A204.1 (cell line): Measurements from ENCODE around the gene FZD8.

Experiments used
- FAIRE-seq: peaks from 2 replicates; lab custom pipeline; 2012; peaks lifted over from hg19 to GRCh38; lab: Jason Lieb, UNC

Gene FZD8

DNA sequence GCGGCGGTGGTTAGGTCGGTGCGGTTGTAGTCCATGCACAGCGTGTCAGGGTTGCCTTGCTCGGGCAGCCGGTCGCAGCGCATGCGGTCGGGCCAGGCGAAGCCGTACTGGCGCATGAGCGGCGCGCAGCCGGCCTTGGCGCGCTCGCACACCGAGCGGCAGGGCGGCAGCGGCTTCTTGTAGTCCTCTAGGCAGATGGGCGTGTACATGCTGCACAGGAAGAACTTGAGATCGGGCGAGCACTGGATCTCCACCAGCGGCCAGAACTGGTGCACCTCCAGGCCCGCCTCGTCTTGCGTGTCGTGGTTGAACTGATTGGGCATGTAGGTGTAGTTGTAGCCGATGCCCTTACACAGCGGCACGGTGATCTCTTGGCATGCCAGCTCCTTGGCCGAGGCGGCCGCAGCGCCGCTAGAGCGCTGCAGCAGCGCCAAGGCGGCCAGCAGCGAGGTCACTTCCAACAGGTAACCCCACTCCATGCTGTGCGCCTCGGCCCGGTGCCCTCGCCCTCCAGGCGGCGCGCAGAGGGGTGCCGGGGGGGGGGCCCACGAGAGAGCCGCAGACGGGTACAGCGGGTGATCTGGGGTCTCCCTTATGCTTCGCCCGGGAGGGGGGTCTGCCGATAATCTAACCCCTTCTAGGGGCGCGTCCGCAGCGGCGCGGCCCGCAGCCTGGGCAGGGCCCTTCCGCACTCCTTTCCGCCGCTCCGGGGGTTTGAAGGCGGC, 983 bp downstream of the FZD8 start:
- no peak for FAIRE-seq

DNA sequence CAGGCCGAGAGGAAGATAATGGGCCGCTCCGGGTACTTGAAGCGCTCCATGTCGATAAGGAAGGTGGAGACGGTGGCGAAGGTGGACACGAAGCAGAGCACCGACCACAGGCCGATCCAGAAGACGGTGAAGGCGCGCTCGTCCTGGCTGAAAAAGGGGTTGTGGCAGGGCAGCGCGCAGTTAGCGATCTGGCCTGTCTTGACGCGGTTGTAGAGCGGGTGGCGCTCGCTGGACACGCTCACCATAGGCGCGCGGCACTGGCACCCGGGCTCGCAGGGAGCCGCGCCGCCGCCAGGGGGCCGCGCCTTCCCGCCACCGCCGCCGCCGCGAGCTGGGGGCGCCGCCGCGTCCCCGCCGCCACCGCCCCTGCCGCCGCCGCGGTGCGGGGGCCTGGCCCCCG, 1.6 kb downstream of the FZD8 start:
- no peak for FAIRE-seq

DNA sequence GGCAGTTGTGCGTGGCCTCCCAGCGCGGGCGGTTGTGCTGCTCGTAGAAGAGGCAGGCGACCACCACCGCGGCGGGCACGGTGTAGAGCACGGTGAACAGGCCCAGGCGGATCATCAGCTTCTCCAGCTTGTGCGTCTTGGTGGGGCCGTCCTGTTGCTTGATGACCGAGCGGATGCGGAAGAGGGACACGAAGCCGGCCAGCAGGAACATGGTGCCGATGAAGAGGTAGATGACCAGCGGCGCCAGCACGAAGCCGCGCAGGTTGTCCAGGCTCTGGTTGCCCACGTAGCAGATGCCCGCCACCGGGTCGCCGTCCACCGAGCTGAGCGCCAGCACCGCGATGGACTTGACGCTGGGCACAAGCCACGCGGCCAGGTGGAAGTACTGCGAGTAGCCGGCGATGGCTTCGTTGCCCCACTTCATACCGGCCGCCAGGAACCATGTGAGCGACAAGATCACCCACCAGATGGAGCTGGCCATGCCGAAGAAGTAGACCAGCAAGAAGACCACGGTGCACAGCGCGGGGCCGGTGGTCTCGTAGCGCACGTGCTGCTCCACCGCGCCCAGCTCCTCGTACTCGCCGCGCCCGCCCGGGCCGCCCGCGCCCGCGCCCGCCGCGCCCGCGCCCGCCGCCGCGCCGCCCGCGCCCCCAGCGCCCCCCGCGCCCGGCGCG, 2.2 kb downstream of the FZD8 start:
- no peak for FAIRE-seq

DNA sequence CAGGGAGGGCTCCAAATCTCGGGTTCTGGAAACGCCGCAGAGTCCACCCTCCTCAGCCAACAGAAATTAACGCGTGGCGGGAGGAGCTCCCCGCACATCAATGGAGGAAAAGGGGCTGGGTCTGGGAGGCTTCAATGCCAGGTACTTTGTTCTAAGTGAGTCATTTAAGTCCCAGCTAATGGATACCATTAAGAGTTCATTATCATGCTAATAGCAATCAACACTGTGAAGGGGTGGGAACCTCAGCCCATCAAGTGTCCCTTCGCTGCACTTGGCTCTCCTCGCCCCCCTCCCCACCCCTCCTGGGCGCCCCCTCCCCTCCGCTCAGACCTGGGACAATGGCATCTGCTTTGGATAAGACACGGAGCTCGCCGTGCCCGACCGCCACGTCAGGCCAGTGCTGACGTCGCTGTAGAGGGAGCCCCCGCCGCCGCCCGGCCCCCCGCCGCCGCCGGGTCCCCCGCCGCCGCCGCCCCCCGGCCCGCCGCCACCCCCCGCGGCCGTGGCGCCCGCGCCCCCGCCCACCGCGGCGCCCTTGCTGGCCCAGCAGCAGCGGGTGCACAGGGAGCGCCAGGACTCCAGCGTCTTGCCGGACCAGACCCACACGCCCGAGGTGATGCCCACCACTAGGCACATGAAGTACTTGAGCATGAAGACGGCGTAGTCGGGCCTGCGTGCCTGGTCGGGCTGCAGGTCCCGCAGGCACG, 2.9 kb downstream of the FZD8 start:
- FAIRE-seq, result no peak

DNA sequence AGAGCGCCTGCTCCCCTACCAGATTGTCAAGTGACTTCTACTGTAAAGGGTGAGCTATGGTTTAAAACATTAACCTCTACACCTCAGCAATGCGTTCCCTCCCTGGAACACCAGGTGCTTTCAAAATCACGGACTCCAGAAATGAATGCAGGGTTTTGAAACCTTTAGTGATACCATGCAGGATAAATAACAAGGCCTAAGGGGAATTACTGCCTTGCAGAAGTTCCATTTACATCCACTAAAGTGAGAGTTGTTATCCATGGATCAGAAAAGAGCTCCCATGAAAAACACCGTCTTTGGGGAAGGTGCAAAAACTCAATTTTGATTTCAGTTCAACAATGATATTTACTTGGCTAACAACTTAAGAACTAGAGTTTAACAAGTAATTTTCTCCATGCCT, 4.0 kb downstream of the FZD8 start:
- FAIRE-seq, result no peak

DNA sequence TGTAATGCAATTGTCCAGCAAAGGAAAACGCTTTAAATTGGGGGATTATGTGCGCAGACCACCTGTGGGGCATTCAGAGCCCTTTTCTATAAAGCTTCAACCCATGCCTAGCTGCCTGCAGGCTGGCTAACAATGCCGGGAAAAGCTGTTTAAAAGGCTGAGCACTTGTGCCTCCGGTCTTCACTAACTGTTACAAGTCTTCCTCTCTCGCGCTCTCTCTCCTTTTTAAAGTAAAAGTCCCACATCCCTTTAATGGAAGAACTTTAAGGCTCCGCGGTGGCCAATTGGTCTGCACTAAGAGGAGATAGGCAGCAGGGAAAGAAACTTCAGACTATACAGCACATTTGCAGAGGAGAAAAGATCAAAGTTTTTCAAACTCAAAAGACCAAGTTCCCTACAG, 4.6 kb downstream of the FZD8 start:
- no peak for FAIRE-seq

DNA sequence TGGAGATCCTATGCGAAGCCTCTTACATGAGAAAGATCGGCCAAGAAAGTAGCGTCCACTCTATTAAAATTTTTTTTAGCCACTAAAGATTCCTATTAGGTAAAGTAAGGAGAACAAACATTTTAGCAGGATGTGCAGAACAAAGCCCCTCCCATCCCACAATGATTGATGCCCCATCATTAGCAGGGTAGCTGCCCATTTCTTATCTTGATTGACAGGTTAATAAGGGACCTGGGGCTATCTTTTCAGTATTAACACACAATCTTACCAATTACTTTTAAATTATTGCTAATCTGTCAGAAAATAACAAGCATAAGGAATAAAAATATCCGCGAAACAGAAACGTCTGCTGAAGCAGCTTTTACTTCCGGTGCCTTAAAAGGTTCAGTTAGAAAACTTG, 5.1 kb downstream of the FZD8 start:
- no peak for FAIRE-seq

DNA sequence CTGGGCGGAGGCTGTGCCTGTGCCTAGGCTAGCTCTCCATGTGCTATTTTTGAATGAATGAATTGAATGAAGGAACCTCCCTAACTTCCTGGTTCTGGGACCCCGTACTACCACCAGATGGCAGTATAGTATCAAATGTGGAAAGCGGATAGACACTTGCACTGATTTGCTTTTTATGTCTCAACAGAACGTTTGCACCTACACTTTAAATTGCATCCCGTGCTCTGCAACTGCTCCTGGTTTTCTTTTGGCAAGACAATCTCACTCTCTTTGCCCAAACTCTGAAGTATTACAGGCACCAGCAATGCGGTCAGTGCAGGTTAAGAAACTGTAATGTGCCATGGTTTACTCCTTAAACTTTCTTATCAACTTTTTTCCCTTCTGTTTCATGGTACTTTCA, 6.5 kb downstream of the FZD8 start:
- no peak for FAIRE-seq

DNA sequence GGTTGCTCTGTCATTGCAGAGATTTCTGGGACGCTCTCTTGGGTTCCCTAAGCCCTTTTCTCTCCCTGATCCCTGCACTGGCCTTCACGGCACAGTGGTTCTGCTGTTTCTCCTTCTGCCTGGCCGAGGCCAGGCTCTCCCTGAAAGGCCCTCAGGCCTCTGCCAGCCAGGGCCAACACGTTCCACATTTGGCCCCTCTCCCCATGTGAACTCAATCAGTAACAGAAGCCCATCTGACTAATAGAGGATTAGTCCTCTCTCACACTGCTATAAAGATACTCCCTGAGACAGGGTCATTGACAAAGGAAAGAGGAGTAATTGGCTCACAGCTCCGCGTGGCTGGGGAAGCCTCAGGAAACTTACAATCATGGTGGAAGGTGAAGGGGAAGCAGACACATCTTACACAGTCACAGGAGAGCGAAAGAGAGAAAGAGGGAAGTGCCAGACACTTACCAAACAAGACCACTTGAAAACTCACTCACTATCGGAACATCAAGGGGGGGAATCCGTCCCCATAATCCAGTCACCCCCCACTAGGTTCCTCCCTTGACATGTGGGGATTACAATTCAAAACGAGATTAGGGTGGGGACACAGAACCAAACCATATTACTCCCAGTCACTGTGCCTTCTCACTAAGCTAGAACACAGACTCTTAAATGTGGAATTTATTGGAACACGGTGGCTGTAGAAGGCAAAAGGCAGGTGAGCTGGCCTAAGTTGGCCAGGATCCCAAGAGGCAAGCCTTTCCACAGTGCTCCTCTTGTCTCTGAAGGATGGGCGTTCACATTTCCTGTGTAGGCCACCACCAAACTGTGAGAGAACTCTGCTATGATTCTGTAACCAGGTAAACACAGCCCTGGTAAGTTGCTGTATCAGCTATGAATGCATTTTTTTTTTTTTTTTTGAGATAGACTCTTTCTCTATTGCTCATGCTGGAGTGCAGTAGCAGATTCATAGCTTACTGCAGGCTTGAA, 8.8 kb downstream of the FZD8 start:
- FAIRE-seq, result no peak

DNA sequence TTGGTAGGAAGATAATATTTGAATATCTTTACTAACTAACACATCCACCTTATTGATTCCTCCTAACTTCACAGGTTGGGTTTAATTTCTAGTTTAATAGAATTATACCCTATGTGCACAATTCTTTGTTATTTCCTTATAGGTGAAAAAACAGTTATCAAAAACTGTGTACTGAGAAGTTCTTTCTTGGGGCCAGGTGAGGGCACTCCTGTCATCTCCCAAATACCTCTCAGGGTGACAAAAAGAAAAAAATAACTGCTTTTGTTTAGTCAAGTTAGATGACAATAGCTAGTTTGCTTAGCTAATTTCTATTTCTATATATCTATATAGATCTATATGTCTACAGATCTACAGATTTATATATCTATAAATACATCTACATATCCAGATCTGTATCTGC, 10.1 kb downstream of the FZD8 start:
- no peak for FAIRE-seq

DNA sequence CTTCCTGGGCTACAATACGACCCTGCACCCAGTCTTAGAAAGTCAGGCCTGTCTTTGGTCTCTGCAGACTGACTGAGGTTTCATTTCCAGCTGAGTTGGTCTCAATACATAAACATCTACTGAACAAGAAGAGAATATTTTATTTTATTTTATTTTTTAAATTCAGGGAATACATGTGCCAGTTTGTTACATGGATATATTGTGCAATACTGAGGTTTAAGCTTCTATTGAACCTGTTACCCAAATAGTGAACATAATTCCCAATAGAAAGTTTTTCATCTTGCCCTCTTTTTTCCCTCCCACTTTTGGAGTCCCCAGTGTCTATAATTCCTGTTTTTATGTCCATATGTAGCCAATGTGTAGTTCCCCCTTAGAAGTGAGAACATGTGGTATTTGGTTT, 10.7 kb downstream of the FZD8 start:
- FAIRE-seq, result no peak

DNA sequence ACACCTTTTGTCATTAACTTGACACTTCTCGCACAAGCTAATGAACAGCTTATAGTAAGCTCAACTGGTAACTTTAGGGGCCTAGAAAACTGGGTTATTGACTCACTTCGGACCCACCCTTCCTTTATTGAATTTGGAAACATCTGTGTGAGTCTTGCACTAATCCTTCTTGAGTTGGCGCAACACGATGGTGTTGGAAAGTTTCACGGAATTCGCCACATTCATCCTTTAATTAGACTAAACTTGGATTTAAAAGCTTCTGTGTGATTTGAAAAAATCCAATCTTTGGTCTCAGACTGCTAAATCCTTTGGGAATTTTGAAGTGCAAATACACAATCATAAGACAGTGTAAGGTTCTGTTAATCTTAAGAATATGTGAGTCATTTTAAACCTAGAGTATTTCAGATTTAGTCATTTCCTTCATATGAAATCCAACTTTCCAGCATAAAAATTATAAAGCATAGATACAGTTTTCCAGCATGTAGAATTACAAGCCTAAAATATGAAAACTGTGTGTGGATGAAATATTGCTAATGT, 15.1 kb downstream of the FZD8 start:
- FAIRE-seq, result no peak

DNA sequence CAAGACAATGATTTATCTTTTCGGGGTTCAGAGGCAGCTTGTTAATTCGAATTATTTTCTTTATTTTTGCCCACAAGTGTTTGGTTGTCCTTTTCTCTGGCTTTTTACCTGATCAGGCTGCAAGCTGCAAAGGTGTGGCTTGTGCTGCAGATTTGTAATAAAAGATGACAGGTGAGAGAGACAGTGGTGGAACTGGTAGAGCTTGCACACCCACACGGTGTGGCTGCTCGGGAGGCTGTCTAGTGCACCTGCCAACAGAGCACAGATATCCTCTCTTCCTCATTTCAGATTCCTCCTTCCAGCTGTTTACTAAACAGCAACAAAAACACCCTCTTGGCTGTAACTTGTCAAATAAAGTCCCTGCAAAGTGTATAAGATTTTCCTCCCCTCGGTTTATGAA, 27.8 kb downstream of the FZD8 start:
- no peak for FAIRE-seq

DNA sequence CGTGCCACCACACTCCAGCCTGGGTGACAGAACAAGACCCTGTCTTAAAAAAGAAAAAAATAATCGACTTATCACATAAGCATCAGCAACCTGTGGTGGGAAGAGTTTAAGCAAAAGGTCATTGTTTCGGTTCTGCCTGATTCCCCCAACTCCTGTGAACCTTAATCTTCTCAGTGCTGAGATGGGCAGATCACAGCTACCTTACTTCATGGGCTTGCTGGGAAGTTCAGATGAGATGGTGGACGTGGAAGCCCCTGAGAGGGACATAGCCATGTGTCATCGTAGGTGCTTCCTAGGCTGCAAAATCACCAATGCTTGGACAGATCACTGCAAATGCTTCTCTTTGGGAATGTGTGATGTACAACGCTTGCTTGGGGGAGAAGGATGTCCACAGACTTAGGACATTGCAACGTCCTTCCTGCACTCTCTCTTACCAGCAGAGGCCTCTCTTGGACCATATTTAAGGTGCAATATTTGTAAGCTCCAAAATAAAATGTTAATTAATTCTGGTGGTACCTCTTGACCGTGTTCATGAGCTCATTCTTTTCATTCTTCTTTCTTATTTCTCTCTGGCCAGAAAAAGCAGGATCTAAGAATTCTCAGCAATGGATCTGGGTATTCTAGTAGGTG, 28.4 kb downstream of the FZD8 start:
- no peak for FAIRE-seq

DNA sequence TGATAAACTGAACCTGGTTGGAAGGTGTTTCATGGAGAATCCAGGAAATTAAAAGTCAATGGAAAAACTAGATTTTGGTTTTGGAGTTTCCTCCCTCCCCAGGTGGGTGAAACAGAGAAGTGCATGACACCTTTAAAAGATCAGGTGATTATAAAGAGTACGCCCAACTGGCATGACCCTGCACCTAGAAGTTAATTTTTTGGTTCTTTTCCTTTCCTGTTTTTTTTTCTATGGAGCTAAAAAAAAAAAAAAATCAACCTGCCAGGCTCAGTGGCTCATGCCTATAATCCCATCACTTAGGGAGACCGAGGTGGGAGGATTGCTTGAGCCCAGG, 29.0 kb downstream of the FZD8 start:
- no peak for FAIRE-seq

DNA sequence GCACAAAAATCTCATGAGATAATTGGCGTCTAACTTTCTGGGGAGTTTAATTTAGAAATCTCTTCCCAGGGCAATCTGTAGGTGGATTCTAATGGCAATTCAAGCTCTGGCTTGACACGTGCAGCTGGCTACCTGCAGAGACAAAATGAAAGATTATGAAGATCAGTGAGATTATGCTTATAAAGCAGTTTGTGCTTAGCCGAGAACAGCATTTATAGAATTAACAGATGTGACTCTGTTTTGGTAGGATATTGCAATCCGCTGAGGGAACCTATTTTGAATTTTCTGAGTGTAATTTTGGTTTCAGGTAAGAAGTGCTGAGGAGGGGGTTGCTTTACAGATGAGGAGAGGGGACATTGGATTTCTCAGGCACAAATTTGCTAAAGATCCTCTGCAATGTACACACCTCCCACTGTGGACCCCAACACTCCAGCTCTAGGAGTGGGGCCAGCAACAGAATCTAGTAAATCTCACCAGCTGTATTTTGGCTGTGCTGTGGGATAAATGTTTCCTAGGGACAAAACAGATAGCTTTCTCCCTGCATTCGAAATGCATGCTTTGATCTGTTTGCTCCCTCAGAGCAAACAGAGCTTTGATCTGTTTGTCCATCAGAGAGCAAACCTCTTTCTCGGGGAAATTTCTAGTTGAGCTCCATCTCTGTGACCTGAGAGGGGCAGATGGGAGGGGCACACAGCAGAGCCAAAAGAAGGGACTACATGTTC, 29.6 kb downstream of the FZD8 start:
- FAIRE-seq, result no peak

DNA sequence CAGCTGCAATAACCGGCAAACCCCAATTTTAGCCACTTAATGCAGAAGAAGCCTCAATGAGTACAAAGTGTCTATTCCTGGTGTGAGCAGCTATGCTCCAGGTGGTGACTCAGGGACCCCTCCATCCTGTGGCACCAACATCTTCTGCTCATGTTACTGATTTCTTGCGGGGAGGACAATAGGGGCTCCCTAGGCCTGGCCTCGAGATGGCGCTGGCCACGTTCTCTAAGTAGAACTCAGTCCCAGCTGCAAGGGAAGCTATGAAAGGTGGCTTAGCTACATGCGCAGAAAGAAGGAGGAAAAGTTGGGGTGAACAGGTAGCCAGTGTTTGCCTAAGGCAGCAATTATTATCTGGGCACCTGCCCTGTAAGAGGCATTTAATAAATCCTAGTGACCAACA, 30.3 kb downstream of the FZD8 start:
- no peak for FAIRE-seq

DNA sequence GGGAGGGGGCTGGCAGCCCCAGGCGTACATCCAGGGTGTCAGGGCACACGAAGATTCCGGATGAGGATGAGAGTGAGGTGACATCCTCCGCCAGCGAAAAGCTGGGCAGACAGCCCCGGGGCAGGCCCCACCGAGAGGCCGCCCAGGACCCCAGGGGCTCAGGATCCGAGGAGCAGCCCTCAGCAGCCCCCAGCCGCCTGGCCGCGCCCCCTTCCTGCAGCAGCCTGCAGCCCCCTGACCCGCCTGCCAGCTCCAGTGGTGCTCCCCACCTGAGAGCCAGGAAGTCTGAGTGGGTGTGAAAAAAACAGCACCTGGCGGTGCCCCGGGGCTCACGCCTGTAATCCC, 33.8 kb downstream of the FZD8 start:
- FAIRE-seq, result no peak

DNA sequence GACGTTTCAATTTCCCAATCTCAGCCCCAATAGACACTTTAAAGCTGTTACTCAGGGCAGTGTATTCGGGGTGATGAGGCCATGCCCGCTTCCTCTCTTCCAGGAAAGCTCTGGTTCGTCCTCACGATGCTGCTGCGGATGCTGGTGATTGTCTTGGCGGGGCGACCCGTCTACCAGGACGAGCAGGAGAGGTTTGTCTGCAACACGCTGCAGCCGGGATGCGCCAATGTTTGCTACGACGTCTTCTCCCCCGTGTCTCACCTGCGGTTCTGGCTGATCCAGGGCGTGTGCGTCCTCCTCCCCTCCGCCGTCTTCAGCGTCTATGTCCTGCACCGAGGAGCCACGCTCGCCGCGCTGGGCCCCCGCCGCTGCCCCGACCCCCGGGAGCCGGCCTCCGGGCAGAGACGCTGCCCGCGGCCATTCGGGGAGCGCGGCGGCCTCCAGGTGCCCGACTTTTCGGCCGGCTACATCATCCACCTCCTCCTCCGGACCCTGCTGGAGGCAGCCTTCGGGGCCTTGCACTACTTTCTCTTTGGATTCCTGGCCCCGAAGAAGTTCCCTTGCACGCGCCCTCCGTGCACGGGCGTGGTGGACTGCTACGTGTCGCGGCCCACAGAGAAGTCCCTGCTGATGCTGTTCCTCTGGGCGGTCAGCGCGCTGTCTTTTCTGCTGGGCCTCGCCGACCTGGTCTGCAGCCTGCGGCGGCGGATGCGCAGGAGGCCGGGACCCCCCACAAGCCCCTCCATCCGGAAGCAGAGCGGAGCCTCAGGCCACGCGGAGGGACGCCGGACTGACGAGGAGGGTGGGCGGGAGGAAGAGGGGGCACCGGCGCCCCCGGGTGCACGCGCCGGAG, 34.4 kb downstream of the FZD8 start:
- FAIRE-seq, result no peak

DNA sequence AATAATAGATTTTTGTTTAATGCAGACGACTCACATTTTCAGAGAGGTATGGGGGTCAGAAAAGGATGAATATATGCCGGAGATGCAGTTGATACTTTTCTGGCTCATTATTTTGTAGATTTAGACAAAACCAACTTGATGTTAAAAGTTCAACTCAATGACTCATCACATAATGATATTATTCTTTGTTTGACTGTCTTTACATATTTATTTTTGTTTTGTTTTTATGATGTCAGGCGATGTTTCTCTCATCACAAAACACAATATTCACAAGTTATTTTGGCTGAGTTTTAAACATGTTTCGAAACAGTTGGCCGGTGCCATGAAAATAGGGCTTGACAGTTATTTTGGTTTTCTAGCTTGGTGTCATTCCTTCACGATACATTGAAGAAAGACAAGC, 35.7 kb downstream of the FZD8 start:
- FAIRE-seq, result no peak
